Gastrocnemius medialis (tissue), 4 donors: ENCODE data around the gene UTP4.

ENCODE experiments used
- POLR2A ChIP-seq, 2 donors: fragments of 450-650 bp; IDR thresholded peaks; one replicate each; pipeline ENCODE4 v1.6.1; 2017; ENCODE audit warnings: antibody characterized with exemption in 2 of 2, mild to moderate bottlenecking in 2 of 2, moderate library complexity in 2 of 2
- TF ChIP-seq, protein P1 (sequence below), 5 experiments: fragments of 450-650 bp in 3 of 5; fragments of 200-600 bp in 2 of 5; sonication (generic) in 2 of 5; IDR thresholded peaks in 4 of 5; conservative IDR thresholded peaks in 1 of 5; 1 replicate in 4 of 5; 2 replicates in 1 of 5; pipeline ENCODE4 v1.5.1; 2016 to 2019; ENCODE audit warnings: antibody characterized with exemption in 5 of 5, mild to moderate bottlenecking in 3 of 5, moderate library complexity in 3 of 5

DNA sequence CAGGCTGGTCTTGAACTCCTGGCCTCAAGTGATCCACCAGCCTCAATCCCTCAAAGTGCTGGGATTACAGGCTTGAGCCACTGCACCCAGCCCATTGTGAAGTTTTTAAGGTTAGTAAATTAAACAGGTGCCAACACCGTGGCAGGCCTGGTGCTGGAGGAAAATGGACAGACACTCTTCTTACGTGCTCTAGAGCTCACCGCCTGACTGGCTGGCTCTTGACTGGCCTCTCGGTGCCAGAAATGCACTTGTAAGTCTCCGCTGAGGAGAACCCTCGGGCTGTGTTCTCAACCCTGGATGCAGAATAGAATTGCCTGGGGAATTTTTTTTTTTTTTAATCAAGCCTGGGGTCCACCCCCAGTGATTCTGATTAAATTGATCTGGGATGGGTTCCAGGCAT is 37.3 kb upstream of the UTP4 start:
- TF ChIP-seq, protein P1, sequence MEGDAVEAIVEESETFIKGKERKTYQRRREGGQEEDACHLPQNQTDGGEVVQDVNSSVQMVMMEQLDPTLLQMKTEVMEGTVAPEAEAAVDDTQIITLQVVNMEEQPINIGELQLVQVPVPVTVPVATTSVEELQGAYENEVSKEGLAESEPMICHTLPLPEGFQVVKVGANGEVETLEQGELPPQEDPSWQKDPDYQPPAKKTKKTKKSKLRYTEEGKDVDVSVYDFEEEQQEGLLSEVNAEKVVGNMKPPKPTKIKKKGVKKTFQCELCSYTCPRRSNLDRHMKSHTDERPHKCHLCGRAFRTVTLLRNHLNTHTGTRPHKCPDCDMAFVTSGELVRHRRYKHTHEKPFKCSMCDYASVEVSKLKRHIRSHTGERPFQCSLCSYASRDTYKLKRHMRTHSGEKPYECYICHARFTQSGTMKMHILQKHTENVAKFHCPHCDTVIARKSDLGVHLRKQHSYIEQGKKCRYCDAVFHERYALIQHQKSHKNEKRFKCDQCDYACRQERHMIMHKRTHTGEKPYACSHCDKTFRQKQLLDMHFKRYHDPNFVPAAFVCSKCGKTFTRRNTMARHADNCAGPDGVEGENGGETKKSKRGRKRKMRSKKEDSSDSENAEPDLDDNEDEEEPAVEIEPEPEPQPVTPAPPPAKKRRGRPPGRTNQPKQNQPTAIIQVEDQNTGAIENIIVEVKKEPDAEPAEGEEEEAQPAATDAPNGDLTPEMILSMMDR (IDR thresholded peaks at IDR 0.05 in 4 of 5, conservative IDR thresholded peaks at IDR 0.05 in 1 of 5), result no peak
- no peak for TF ChIP-seq POLR2A (IDR thresholded peaks at IDR 0.05)
